Thoracic aorta (tissue), 2 donors: ENCODE data around the gene PPFIA4. TPM values are rescaled to one million over a fixed set of nuclear protein-coding genes. Genes with fewer than 3 reads are reported as not detected.

Experiments used
- ATAC-seq: fragments of 150-250 bp; one replicate; pipeline ENCODE4 v1.8.0; 2017; ENCODE audit warnings: low read depth; ENCODE audit not compliant: insufficient number of reproducible peaks, low FRiP score
- DNase-seq: peaks from one replicate; pipeline ENCODE4 v3.0.0-alpha.2; 2020; ENCODE audit warnings: low spot score
- H3K27ac ChIP-seq, 2 donors: fragments of 200-600 bp; sonication (generic); 1 replicate in 1 of 2; 2 replicates in 1 of 2; pipeline ENCODE4 v1.5.1; 2016; ENCODE audit warnings: mild to moderate bottlenecking in 2 of 2, moderate library complexity in 2 of 2
- H3K27me3 ChIP-seq: fragments of 200-600 bp; sonication (generic); replicated peaks from 2 replicates; pipeline ENCODE4 v1.6.0; 2016; ENCODE audit warnings: mild to moderate bottlenecking; ENCODE audit not compliant: insufficient read depth
- H3K36me3 ChIP-seq: fragments of 200-600 bp; sonication (generic); one replicate; pipeline ENCODE4 v1.5.1; 2016
- H3K4me1 ChIP-seq, 2 donors: fragments of 200-600 bp; sonication (generic); 1 replicate in 1 of 2; 2 replicates in 1 of 2; pipeline versions ENCODE4 v1.5.1 to v1.6.0; 2016; ENCODE audit warnings: low read depth in 2 of 2, mild to moderate bottlenecking in 1 of 2; ENCODE audit not compliant: control insufficient read depth in 1 of 2
- H3K4me3 ChIP-seq: fragments of 200-600 bp; sonication (generic); 2 replicates; pipeline ENCODE4 v1.5.1; 2016; ENCODE audit warnings: mild to moderate bottlenecking
- H3K9me3 ChIP-seq: fragments of 200-600 bp; sonication (generic); 2 replicates; pipeline ENCODE4 v1.5.1; 2016
- total RNA-seq, 2 donors: library from RNA; depleted of rRNA; stranded (reverse); fragments of >200 nt; gene quantifications; one replicate each; pipeline versions ENCODE4 v1.1.0 to v1.2.3, GENCODE V29; 2016
- TF ChIP-seq, protein P1 (sequence below): fragments of 200-600 bp; sonication (generic); IDR thresholded peaks from one replicate; pipeline ENCODE4 v1.5.1; 2019; ENCODE audit warnings: antibody characterized with exemption

PPFIA4 gene
- total RNA-seq, 2 donors from 2014 or later = 13.5 to 16.5 TPM

DNA sequence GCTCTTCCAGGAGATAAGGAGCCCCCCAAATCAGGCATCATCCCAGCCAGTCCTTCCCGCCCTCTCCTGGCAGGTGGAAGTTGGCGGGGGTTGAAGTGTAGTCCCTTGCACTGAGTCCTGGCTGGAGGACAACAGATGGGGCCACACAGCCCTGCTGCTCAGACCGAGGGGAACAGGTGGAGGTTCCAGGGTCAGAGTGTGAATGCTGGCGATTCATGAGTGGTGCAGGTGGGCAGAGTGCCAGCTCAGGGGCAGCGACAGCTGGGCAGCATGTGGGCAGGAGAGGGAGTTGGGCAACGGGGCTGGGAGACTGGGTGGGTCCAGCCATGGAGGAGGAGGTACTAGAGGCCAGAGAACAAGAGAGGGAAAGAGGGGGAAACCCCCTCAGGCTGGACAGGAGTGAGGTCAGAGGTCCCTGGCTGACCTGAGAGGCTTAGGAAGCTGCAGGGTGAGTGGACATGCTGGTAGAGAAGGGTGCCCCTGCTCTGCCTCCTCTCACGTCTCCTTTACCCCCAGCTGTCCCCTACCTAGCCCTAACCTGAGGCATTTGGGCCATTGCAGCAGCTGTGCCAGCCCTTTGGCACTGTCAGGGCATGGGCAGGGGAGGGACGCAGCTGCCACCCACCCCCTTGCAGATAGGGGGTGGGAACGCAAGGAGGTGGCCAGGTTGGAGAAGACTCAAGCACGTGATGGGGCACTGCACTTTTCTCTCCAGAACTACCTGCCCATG, 90.0 kb downstream of the PPFIA4 start:
- H3K27ac ChIP-seq = no peak overlapping the region
- H3K4me1 ChIP-seq = peaks cover 0 to 9% of the 10 kb centered on the region in 2 donors
- TF ChIP-seq, protein P1, sequence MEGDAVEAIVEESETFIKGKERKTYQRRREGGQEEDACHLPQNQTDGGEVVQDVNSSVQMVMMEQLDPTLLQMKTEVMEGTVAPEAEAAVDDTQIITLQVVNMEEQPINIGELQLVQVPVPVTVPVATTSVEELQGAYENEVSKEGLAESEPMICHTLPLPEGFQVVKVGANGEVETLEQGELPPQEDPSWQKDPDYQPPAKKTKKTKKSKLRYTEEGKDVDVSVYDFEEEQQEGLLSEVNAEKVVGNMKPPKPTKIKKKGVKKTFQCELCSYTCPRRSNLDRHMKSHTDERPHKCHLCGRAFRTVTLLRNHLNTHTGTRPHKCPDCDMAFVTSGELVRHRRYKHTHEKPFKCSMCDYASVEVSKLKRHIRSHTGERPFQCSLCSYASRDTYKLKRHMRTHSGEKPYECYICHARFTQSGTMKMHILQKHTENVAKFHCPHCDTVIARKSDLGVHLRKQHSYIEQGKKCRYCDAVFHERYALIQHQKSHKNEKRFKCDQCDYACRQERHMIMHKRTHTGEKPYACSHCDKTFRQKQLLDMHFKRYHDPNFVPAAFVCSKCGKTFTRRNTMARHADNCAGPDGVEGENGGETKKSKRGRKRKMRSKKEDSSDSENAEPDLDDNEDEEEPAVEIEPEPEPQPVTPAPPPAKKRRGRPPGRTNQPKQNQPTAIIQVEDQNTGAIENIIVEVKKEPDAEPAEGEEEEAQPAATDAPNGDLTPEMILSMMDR = no peak
- no peaks in the 10 kb centered on the region for H3K9me3 ChIP-seq
- H3K36me3 ChIP-seq = no peaks in the 10 kb centered on the region
- H3K27me3 ChIP-seq = no peaks in the 10 kb centered on the region
- no peak for ATAC-seq
- DNase-seq = no peak
- no peak overlapping the region for H3K4me3 ChIP-seq

DNA sequence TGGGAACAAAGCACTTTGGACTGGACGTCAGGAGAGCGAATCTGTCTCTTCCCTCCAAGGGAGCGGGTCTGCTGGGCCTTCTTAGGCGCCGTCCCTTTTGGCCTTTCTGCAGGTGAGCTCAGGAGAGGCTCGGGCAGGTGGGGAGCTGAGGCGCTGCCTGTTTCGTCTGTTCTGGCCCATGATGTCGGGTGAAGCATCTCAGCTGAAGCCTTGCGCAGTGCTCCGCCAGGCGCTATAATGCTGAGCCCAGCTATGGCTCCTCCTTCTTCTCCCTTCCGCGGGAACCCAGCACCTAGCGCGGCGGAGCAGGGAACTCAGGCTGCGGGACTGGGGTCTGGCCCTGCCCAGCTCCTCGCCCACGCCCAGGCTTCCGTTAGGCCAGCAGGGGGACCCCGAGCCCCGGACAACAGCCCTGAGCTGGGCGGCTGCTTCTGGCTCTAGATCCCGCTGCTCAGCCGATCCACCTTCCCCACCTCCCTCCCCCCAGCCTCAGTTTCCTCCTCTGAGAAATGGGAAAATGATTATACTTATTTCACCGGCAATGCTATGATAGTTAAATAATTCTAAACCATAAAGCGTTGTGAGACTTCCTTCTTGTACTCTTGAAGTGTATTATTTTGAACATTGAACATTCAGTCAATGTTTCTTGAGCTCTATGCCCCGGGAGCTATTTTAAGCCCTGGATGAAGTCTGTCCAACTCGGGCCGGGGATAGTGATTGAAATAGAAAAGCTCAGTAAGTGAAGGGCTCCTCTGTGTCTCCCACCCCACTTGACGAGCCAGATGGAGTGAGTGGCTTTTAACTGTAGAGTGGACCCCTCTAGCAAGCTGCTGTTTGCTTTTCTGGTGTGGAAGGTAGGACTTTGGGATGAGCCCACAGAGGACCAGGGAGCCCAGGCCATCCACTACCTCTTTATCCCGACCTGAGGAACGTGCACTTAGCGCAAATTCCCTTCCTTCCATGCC, 91.6 kb downstream of the PPFIA4 start:
- no peak overlapping the region for H3K27ac ChIP-seq
- H3K4me1 ChIP-seq = peaks cover 0 to 9% of the 10 kb centered on the region in 2 donors
- ATAC-seq (no peak), DNase-seq (no peak)
- no peaks in the 10 kb centered on the region for H3K27me3 ChIP-seq
- no peaks in the 10 kb centered on the region for H3K36me3 ChIP-seq
- no peaks in the 10 kb centered on the region for H3K9me3 ChIP-seq
- TF ChIP-seq, protein P1 = peak; percentile 74
- H3K4me3 ChIP-seq = no peak overlapping the region

DNA sequence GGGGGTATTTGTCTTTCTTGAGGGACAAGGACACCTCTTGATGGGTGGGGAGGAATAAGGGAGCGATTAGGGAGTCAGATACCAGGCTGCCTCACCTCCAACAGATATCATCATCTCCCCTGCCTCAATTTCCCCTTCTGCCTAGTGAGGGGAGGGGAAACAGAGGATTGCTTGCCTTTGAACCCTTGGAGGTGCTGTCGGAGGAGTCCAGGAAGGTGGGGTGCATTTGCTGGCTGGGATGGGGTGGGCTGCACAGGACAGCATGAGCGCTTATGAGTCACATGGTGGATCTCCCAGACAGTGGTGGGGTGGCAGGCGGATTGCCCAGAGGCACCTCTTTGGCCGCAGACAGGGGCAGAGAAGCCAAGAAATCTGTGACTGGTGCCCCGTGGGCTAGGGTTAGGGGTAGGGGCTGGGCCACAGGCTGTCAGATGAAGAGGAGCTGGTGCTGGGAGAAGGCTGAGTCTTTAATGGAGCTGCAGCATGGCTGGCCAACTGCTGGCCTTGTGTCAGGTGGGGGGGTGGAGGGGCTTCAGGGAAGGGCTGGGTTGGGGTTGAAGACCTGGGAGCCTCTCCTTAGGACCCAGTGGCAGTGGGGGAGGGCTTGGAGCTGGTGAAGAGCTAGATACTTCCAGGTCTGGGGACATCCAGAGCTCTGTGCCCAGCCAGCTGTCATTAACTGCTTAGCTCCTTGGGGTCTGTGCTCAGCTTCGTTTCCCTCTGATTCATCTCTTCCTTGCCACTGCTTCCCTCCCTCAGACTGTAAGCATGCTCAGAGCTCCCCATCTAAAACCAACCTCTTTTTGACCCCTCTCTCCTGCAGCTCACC, 94.2 kb downstream of the PPFIA4 start:
- no peaks in the 10 kb centered on the region for H3K27me3 ChIP-seq
- DNase-seq (no peak), ATAC-seq (no peak)
- peaks cover 0 to 9% of the 10 kb centered on the region in 2 donors for H3K4me1 ChIP-seq
- H3K4me3 ChIP-seq = no peak overlapping the region
- H3K9me3 ChIP-seq = no peaks in the 10 kb centered on the region
- H3K27ac ChIP-seq = no peak overlapping the region
- H3K36me3 ChIP-seq = no peaks in the 10 kb centered on the region
- TF ChIP-seq, protein P1 = no peak

DNA sequence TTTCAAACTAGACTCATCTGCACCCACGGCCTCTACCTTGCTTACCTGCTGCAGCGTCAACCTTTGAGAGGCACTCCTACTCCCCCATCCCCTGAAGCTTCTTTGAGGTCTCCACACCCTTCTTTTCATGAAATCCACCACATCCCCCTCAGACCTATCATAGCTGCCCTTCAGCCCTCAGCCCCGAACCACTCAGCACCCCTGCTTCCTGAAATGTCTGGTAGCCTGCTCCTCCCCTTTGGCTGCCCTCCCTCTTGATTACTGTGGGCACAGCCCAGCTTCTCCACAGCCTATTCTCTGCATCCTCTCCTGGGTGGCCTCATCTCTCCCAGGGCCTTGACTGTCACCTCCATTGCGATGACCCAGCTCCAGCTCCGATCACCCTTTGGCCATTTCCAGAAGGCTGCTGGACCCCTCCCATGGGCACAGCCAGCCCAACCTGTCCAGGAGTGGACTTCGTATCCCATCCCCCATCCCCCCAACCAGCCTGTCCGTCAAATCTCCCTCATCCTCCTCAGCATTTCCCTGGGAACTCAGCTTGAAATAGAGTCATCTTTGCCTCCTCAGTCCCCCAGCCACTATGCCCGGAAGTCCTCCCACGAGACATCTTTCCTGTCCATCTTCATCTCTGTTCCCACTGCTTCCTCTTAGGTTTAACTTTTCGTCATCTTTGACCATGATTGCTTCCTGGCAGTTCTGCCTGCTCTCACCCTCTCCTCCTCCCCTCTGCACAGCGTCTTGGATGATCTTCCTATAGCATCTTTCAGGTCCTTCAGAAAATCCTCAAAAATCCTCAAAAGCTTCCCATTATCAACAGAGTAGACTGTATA, 95.1 kb downstream of the PPFIA4 start:
- H3K4me1 ChIP-seq = peaks cover under 1 to 14% of the 10 kb centered on the region in 2 donors
- H3K36me3 ChIP-seq = no peaks in the 10 kb centered on the region
- no peaks in the 10 kb centered on the region for H3K9me3 ChIP-seq
- no peak for ATAC-seq
- no peak overlapping the region for H3K4me3 ChIP-seq
- no peaks in the 10 kb centered on the region for H3K27me3 ChIP-seq
- TF ChIP-seq, protein P1 = no peak
- no peak for DNase-seq
- no peak overlapping the region for H3K27ac ChIP-seq
